K562 (cell line): Measurements from ENCODE around the gene CCN5. TPM values are rescaled to one million over a fixed set of nuclear protein-coding genes. Genes with fewer than 3 reads are reported as not detected.

ENCODE experiments used
- ATAC-seq: fragments of 200-7000 bp; cut with Tn5 transposase; 3 replicates; pipeline ENCODE4 v1.9.1; 2020; ENCODE audit warnings: moderate library complexity
- BruUV-seq: library from RNA; stranded (reverse); fragments of 400-500 nt; replicated peaks from 2 replicates; lab custom pipeline; 2021; lab: Mats Ljungman, UMichigan
- CTCF ChIA-PET: fragments of 300-600 bp; formaldehyde crosslinking; extraction: SDS; loops from one replicate; lab custom pipeline; 2021; ENCODE audit warnings: low intra/inter-chr PET ratio; lab: Yijun Ruan, JAX
- POLR2A ChIA-PET: fragments of 300-600, 350-650 bp; sonication (Branson Sonifier 250); formaldehyde crosslinking; extraction: SDS; loops from one replicate; lab custom pipeline; 2021; ENCODE audit warnings: antibody characterized with exemption, inconsistent platforms; lab: Yijun Ruan, JAX
- DNase-seq, 4 experiments: peaks; one replicate each; pipeline versions ENCODE4 v3.0.0 to v3.0.0-alpha.2; 2011 to 2018; ENCODE audit warnings: low spot score in 3 of 4, mixed read lengths in 3 of 4; ENCODE audit errors: extremely low read depth in 1 of 4
- FAIRE-seq: peaks from 2 replicates; lab custom pipeline; 2011; peaks lifted over from hg19 to GRCh38; lab: Jason Lieb, UNC
- H2AFZ ChIP-seq: 2 replicates; pipeline ENCODE4 v1.6.0; 2011; ENCODE audit warnings: low read depth, low read length, control low read depth, inconsistent platforms
- H3K27ac ChIP-seq: fragments of 200-600 bp; 3 replicates; pipeline ENCODE4 v1.8.0; 2011; ENCODE audit warnings: low read depth, mild to moderate bottlenecking, control low read depth, inconsistent platforms, low read length, moderate library complexity, mixed read lengths; ENCODE audit errors: extremely low read depth
- H3K27me3 ChIP-seq, 2 experiments: fragments of 300-600 bp in 1 of 2; 2 replicates in 1 of 2; 3 replicates in 1 of 2; pipeline versions ENCODE4 v1.6.0 to v1.8.0; 2011; ENCODE audit warnings: inconsistent platforms in 2 of 2, low read length in 2 of 2, mild to moderate bottlenecking in 1 of 2, mixed read lengths in 1 of 2, moderate library complexity in 1 of 2; ENCODE audit not compliant: control insufficient read depth in 2 of 2, insufficient read depth in 2 of 2
- H3K36me3 ChIP-seq: fragments of 300-600 bp; 3 replicates; pipeline ENCODE4 v1.8.0; 2011; ENCODE audit warnings: mild to moderate bottlenecking, low read length, inconsistent platforms; ENCODE audit not compliant: control insufficient read depth, insufficient read depth
- H3K4me1 ChIP-seq, 2 experiments: fragments of 200-600 bp in 1 of 2; replicated peaks in 1 of 2; 2 replicates in 1 of 2; 3 replicates in 1 of 2; pipeline versions ENCODE4 v1.5.1 to v1.8.0; 2011; ENCODE audit warnings: inconsistent platforms in 2 of 2, low read length in 2 of 2, mild to moderate bottlenecking in 1 of 2, mixed read lengths in 1 of 2, moderate library complexity in 1 of 2; ENCODE audit not compliant: control insufficient read depth in 2 of 2, insufficient read depth in 2 of 2
- H3K4me2 ChIP-seq: 2 replicates; pipeline ENCODE4 v1.6.1; 2011; ENCODE audit warnings: low read length, control low read depth, inconsistent platforms, mixed read lengths; ENCODE audit not compliant: insufficient read depth
- H3K4me3 ChIP-seq: fragments of 200-600 bp; sonication (generic), shearing (Covaris generic); 2 replicates; pipeline ENCODE4 v1.5.1; 2016; ENCODE audit warnings: control low read depth, inconsistent platforms
- H3K79me2 ChIP-seq: fragments of 200-600 bp; 3 replicates; pipeline ENCODE4 v1.8.0; 2011; ENCODE audit warnings: low read length, inconsistent platforms; ENCODE audit not compliant: control insufficient read depth, insufficient read depth
- H3K9ac ChIP-seq, 2 experiments: 2 replicates each; pipeline versions ENCODE4 v1.6.0 to v1.6.1; 2011; ENCODE audit warnings: low read depth in 2 of 2, low read length in 2 of 2, control low read depth in 1 of 2, inconsistent platforms in 1 of 2, mild to moderate bottlenecking in 1 of 2, mixed read lengths in 1 of 2; ENCODE audit not compliant: insufficient read depth in 1 of 2
- H3K9me1 ChIP-seq: one replicate; pipeline ENCODE4 v1.6.0; 2011; ENCODE audit warnings: inconsistent platforms, mild to moderate bottlenecking, low read length, moderate library complexity; ENCODE audit not compliant: control insufficient read depth, insufficient read depth
- H3K9me3 ChIP-seq: replicated peaks from 2 replicates; pipeline ENCODE4 v1.5.1; 2011; ENCODE audit warnings: low read depth, low read length, inconsistent platforms; ENCODE audit not compliant: control insufficient read depth, insufficient read depth
- H4K20me1 ChIP-seq: replicated peaks from 2 replicates; pipeline ENCODE4 v1.6.1; 2011; ENCODE audit warnings: low read length, inconsistent platforms, mixed read lengths; ENCODE audit not compliant: control insufficient read depth, insufficient read depth
- HDAC1 ChIP-seq, 2 experiments: fragments of 450-650 bp; IDR thresholded peaks; 2 replicates each; pipeline ENCODE4 v1.6.1; 2016 to 2017; ENCODE audit warnings: inconsistent platforms in 1 of 2, mild to moderate bottlenecking in 1 of 2, moderate library complexity in 1 of 2
- MXI1 ChIP-seq: IDR thresholded peaks from 2 replicates; pipeline ENCODE4 v1.6.1; 2011; ENCODE audit warnings: low read depth, mild to moderate bottlenecking, improper control_type of control experiment, low read length
- POLR2AphosphoS2 ChIP-seq: IDR thresholded peaks from 2 replicates; pipeline ENCODE4 v1.6.1; 2012; ENCODE audit warnings: low read length, improper control_type of control experiment
- PRMT5 ChIP-seq: sonication (generic); formaldehyde crosslinking; IDR thresholded peaks from 2 replicates; pipeline ENCODE4 v1.5.0; 2020; ENCODE audit warnings: missing genetic modification reagents
- TBP ChIP-seq: optimal IDR thresholded peaks from 2 replicates; pipeline ENCODE3; 2011; ENCODE audit warnings: low read depth, low read length, improper control_type of control experiment
- TFE3 ChIP-seq: fragments of 450-650 bp; formaldehyde crosslinking; IDR thresholded peaks from 2 replicates; pipeline ENCODE4 v1.4.0; 2020; ENCODE audit warnings: mild to moderate bottlenecking, mixed read lengths
- ZBTB17 ChIP-seq: fragments of 450-650 bp; formaldehyde crosslinking; IDR thresholded peaks from 2 replicates; pipeline ENCODE4 v1.4.0; 2020; ENCODE audit warnings: mild to moderate bottlenecking
- ZNF280B ChIP-seq: fragments of 250-450 bp; sonication (Bioruptor Pico); IDR thresholded peaks from 2 replicates; pipeline ENCODE4 v1.5.1; 2021; ENCODE audit warnings: mild to moderate bottlenecking
- ZNF395 ChIP-seq: fragments of 200-800 bp; sonication (Bioruptor generic); IDR thresholded peaks from 2 replicates; pipeline ENCODE4 v1.6.1; 2017; ENCODE audit warnings: missing genetic modification characterization, missing compliant biosample characterization
- ZNF584 ChIP-seq: fragments of 200-800 bp; sonication (Bioruptor generic); IDR thresholded peaks from 2 replicates; pipeline ENCODE4 v1.6.1; 2016; ENCODE audit warnings: low read depth, mild to moderate bottlenecking, missing genetic modification characterization, missing compliant biosample characterization
- WGBS: fragments of 100-300 bp; shearing (Covaris generic); methylation state at CpG from one replicate; pipeline ENCODE4 v1.1.6; 2016; ENCODE audit warnings: low coverage, mixed read lengths; ENCODE audit not compliant: insufficient coverage; ENCODE audit errors: missing lambda C conversion rate; 5-methylcytosine and 5-hydroxymethylcytosine counted together
- in situ Hi-C: fragments of 300-500 bp; cut with MboI; formaldehyde crosslinking; loops from 4 replicates; pipeline ENCODE4 v1.15.0; 2018; ENCODE audit warnings: inconsistent platforms, mixed read lengths
- intact Hi-C: fragments of 100-400 bp; cut with micrococcal nuclease; formaldehyde crosslinking; loops from 2 replicates; pipeline ENCODE4 v1.14.2; 2022
- polyA plus RNA-seq, 8 experiments: library from polyadenylated mRNA; depleted of rRNA in 4 of 8; stranded (reverse) in 5 of 8; unstranded in 3 of 8; fragments of >200 nt; fragmentation: Nextera tagmentation in 2 of 8; fragmentation: Illumina TruSeq in 1 of 8; extraction: Ambion mirVana in 2 of 8; extraction: Trizol in 1 of 8; gene quantifications; 2 replicates each; pipeline versions ENCODE4 v1.2.1 to v1.2.3, GENCODE V29; 2011 to 2014; ENCODE audit warnings: inconsistent platforms in 1 of 8, missing spikeins in 1 of 8
- total RNA-seq, 7 experiments: library from RNA; depleted of rRNA in 6 of 7; stranded (reverse); fragments of >200 nt in 6 of 7; fragmentation: Illumina TruSeq in 2 of 7; extraction: Trizol in 2 of 7; gene quantifications; 2 replicates each; pipeline versions ENCODE4 v1.2.1 to v1.2.3, GENCODE V29; 2011 to 2021; ENCODE audit warnings: low replicate concordance in 1 of 7

The CCN5 gene
- total and polyA plus RNA-seq, 9 of the 15 experiments (the other 6 are each of a cell fraction or from before 2014, with no cell fraction given): not detected

GRCh38 chr20:44698351-44698750, 16.8 kb upstream of the CCN5 start:
- Histone ChIP-seq H3K4me3 (no peak overlapping the region), H3K36me3 (no peaks in the 10 kb centered on the region), H3K27ac (no peak overlapping the region), H2AFZ (no peak overlapping the region), H3K27me3 (peaks cover 28 to 48% of the 10 kb centered on the region in 2 experiments; a peak in 4 of 5 replicates), H3K9ac (no peak overlapping the region), H3K9me3 (peaks cover 4% of the 10 kb centered on the region), H3K9me1 (no peaks in the 10 kb centered on the region), H3K79me2 (no peaks in the 10 kb centered on the region), H3K4me2 (no peak overlapping the region), H3K4me1 (no peaks in the 10 kb centered on the region), H4K20me1 (0 out of 2 replicates have a peak, but pooled peaks cover 4% of the 10 kb centered on the region)
- FAIRE-seq: no peak
- no peak for DNase-seq
- ATAC-seq: no peak
- BruUV-seq: no TSS peak
- 0% methylated on average over 3 of the region's 3 CpGs for WGBS
- ChIA-PET CTCF (interaction anchor here (0.6 kb wide), 1 partner anchor 534 kb away, joined by 3 read pairs; no protein-coding TSS in a partner anchor), POLR2A (interaction anchor here (0.6 kb wide), 1 partner anchor 318 kb away, joined by 3 read pairs; no protein-coding TSS in a partner anchor)
- in situ Hi-C loops (no loop called here), intact Hi-C loops (no loop called here)
- no peak for TF ChIP-seq POLR2AphosphoS2
- no peak for TF ChIP-seq ZNF280B (CRISPR knock-in tag)

DNA sequence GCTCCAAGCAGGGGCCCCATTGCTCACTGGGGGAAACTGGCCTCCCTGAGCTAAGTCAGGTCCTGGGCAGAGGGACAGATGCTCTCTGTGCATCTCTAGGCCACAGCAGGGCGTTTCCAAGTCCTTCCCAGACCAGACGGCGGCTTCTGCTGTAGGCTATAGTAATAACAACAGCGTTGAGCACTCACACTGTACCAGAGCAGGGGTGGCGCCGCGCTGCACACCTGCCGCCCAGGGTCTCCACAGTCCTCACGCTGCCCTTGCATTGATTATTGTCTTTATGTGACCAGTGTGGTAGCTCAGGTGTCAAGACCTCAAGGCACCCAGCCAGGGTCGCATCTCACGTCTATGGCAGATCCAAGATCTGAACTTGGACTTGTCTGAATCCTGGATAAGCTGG, 14.9 kb upstream of the CCN5 start:
- Histone ChIP-seq H3K9me3 (peaks cover 4% of the 10 kb centered on the region), H3K27ac (no peak overlapping the region), H3K4me2 (no peak overlapping the region), H3K9me1 (no peaks in the 10 kb centered on the region), H3K4me1 (no peaks in the 10 kb centered on the region), H4K20me1 (0 out of 2 replicates have a peak, but pooled peaks cover 4% of the 10 kb centered on the region), H2AFZ (no peak overlapping the region), H3K9ac (no peak overlapping the region), H3K79me2 (no peaks in the 10 kb centered on the region), H3K27me3 (peaks cover 28 to 52% of the 10 kb centered on the region in 2 experiments; a peak in 4 of 5 replicates), H3K36me3 (no peaks in the 10 kb centered on the region), H3K4me3 (no peak overlapping the region)
- BruUV-seq: no TSS peak
- in situ Hi-C loops: no loop called here
- ChIA-PET CTCF (no interaction called here), POLR2A (interaction anchor here (0.6 kb wide), 1 partner anchor 832 kb away, joined by 3 read pairs; no protein-coding TSS in a partner anchor)
- FAIRE-seq (no peak), ATAC-seq (no peak), DNase-seq (no peak)
- intact Hi-C loops: no loop called here
- WGBS: 6% methylated on average over 11 of the region's 11 CpGs
- no peak for TF ChIP-seq MXI1
- TF ChIP-seq ZNF395 (CRISPR knock-in tag): no peak
- no peak for TF ChIP-seq HDAC1 (IDR thresholded peaks at IDR 0.05)
- TF ChIP-seq TFE3 (CRISPR knock-in tag): no peak
- TF ChIP-seq ZBTB17 (CRISPR knock-in tag): no peak
- TF ChIP-seq PRMT5 (CRISPR knock-in tag): no peak
- no peak for TF ChIP-seq ZNF584 (CRISPR knock-in tag)
- no peak for TF ChIP-seq TBP
